Frontal cortex (tissue), 4 donors: Measurements from ENCODE around the gene RANBP17. TPM values are rescaled to one million over a fixed set of nuclear protein-coding genes. Genes with fewer than 3 reads are reported as not detected.
"Not testable (repeated sequence)": the region's sequence is repeated elsewhere in the genome, so short reads cannot be mapped to it uniquely, and the experiment has no call there.

Source experiments
- DNase-seq, 2 donors: peaks; one replicate each; pipeline ENCODE4 v3.0.0; 2012; ENCODE audit warnings: low spot score in 2 of 2
- FAIRE-seq: peaks from 2 replicates; lab custom pipeline; 2012; peaks lifted over from hg19 to GRCh38; lab: Jason Lieb, UNC
- total RNA-seq: library from RNA; depleted of rRNA; stranded (reverse); fragments of >200 nt; gene quantifications from one replicate; pipeline ENCODE4 v1.2.3, GENCODE V29; 2014
- donor health status: control.
- donor health status: control.
- donor health status: control.

The RANBP17 gene
- total RNA-seq, 1 donor from 2014 or later = 190 TPM

- FAIRE-seq (no peak), DNase-seq (no peak)
These were observed 276.1 kb downstream of the RANBP17 start for GRCh38 chr5:171137768-171138525.

- FAIRE-seq (no peak), DNase-seq (no peak)
These were observed 277.4 kb downstream of the RANBP17 start for GRCh38 chr5:171139227-171139626.

- FAIRE-seq (no peak), DNase-seq (no peak)
These were observed 280.8 kb downstream of the RANBP17 start for GRCh38 chr5:171142617-171143016.

- FAIRE-seq (no peak), DNase-seq (no peak)
These were observed 281.4 kb downstream of the RANBP17 start for GRCh38 chr5:171143171-171143570.

- DNase-seq (no peak), FAIRE-seq (no peak)
These were observed 282.1 kb downstream of the RANBP17 start for GRCh38 chr5:171143926-171144325.

- FAIRE-seq = no peak
These were observed 287.5 kb downstream of the RANBP17 start for GRCh38 chr5:171149333-171149732.

GRCh38 chr5:171149772-171150171, 288.0 kb downstream of the RANBP17 start:
- FAIRE-seq (no peak), DNase-seq (no peak)

More at GRCh38 chr5:171149333-171149732, 287.5 kb downstream of the RANBP17 start:
- no peak for DNase-seq

- FAIRE-seq = no peak
- DNase-seq = no peak
These were observed 290.6 kb downstream of the RANBP17 start for GRCh38 chr5:171152382-171152781.

- DNase-seq (no peak), FAIRE-seq (no peak)
These were observed 293.8 kb downstream of the RANBP17 start for GRCh38 chr5:171155621-171156020.

- no peak for FAIRE-seq
These were observed 295.5 kb downstream of the RANBP17 start for GRCh38 chr5:171157276-171157675.

GRCh38 chr5:171157775-171158174, 296.0 kb downstream of the RANBP17 start:
- no peak for FAIRE-seq
- DNase-seq = no peak

More at GRCh38 chr5:171157276-171157675, 295.5 kb downstream of the RANBP17 start:
- DNase-seq = no peak

GRCh38 chr5:171158581-171158980, 296.8 kb downstream of the RANBP17 start:
- FAIRE-seq (no peak), DNase-seq (no peak)

- no peak for DNase-seq
- FAIRE-seq = no peak
These were observed 300.3 kb downstream of the RANBP17 start for GRCh38 chr5:171162165-171162564.

GRCh38 chr5:171162596-171162995, 300.8 kb downstream of the RANBP17 start:
- FAIRE-seq (no peak), DNase-seq (no peak)

- FAIRE-seq = no peak
- DNase-seq = no peak
These were observed 304.9 kb downstream of the RANBP17 start for GRCh38 chr5:171166766-171167165.

- FAIRE-seq = no peak
These were observed 306.4 kb downstream of the RANBP17 start for GRCh38 chr5:171168171-171168570.

GRCh38 chr5:171174960-171175359, 313.1 kb downstream of the RANBP17 start:
- not testable (repeated sequence) for FAIRE-seq, DNase-seq

More at GRCh38 chr5:171168171-171168570, 306.4 kb downstream of the RANBP17 start:
- no peak for DNase-seq

GRCh38 chr5:171175746-171176145, 313.9 kb downstream of the RANBP17 start:
- FAIRE-seq (no peak), DNase-seq (no peak)

GRCh38 chr5:171178190-171178589, 316.4 kb downstream of the RANBP17 start:
- not testable (repeated sequence) for FAIRE-seq

GRCh38 chr5:171188016-171188415, 326.2 kb downstream of the RANBP17 start:
- DNase-seq (no peak), FAIRE-seq (no peak)

More at GRCh38 chr5:171178190-171178589, 316.4 kb downstream of the RANBP17 start:
- not testable (repeated sequence) for DNase-seq

- FAIRE-seq = no peak
- no peak for DNase-seq
These were observed 327.6 kb downstream of the RANBP17 start for GRCh38 chr5:171189442-171189841.

GRCh38 chr5:171192111-171192510, 330.3 kb downstream of the RANBP17 start:
- FAIRE-seq (no peak), DNase-seq (no peak)
